Activated CD4-positive, alpha-beta memory T cell treated with anti-CD3 and anti-CD28 coated beads, Interleukin-2, amount 10 ng/mL, durations not matched to agents 7 days and 5 days (primary cell): Measurements from ENCODE around the gene REC114. TPM values are rescaled to one million over a fixed set of nuclear protein-coding genes. Genes with fewer than 3 reads are reported as not detected.
"Not testable (repeated sequence)": the region's sequence is repeated elsewhere in the genome, so short reads cannot be mapped to it uniquely, and the experiment has no call there.

Experiments used
- CTCF ChIA-PET: fragments of 350-600 bp; sonication (Branson Sonifier 250); formaldehyde crosslinking; loops from one replicate; lab custom pipeline; 2021; ENCODE audit warnings: antibody characterized with exemption, inconsistent platforms; lab: Charles Lee
- POLR2A ChIA-PET: fragments of 350-600 bp; sonication (Branson Sonifier 250); formaldehyde crosslinking; loops from one replicate; lab custom pipeline; 2021; ENCODE audit warnings: antibody characterized with exemption; lab: Charles Lee
- DNase-seq: peaks from one replicate; pipeline ENCODE4 v3.0.0-alpha.2; 2020
- H3K27ac Mint-ChIP-seq: one replicate; pipeline ENCODE4 v1.8.0; 2021; ENCODE audit warnings: mild to moderate bottlenecking, mixed read lengths
- H3K27me3 Mint-ChIP-seq: one replicate; pipeline ENCODE4 v1.8.0; 2021; ENCODE audit warnings: mixed read lengths
- H3K36me3 Mint-ChIP-seq: one replicate; pipeline ENCODE4 v1.8.0; 2021; ENCODE audit warnings: low read depth, mixed read lengths
- H3K4me1 Mint-ChIP-seq: one replicate; pipeline ENCODE4 v1.8.0; 2021; ENCODE audit warnings: mixed read lengths
- H3K4me3 Mint-ChIP-seq: one replicate; pipeline ENCODE4 v1.8.0; 2021; ENCODE audit warnings: mild to moderate bottlenecking, mixed read lengths
- H3K9me3 Mint-ChIP-seq: one replicate; pipeline ENCODE4 v1.8.0; 2021; ENCODE audit warnings: mixed read lengths
- total RNA-seq, 2 experiments: library from RNA; stranded (reverse); gene quantifications; one replicate each; pipeline ENCODE4 v1.2.3, GENCODE V29; 2021

Gene REC114
- total RNA-seq, 2 experiments from 2014 or later, result not detected

GRCh38 chr15:73548925-73549324, 106.0 kb downstream of the REC114 start:
- DNase-seq, H3K36me3 Mint-ChIP-seq, H3K27me3 Mint-ChIP-seq, H3K4me3 Mint-ChIP-seq, H3K9me3 Mint-ChIP-seq, H3K27ac Mint-ChIP-seq, POLR2A ChIA-PET, H3K4me1 Mint-ChIP-seq: not testable (repeated sequence)
- CTCF ChIA-PET, result interaction anchor here (2.3 kb wide), 1 partner anchor 87 kb away, joined by 6 read pairs; no protein-coding TSS in a partner anchor

GRCh38 chr15:73550190-73550589, 107.2 kb downstream of the REC114 start:
- POLR2A ChIA-PET, result interaction anchor here (0.6 kb wide), 1 partner anchor 25 kb away, joined by 3 read pairs; no protein-coding TSS in a partner anchor
- CTCF ChIA-PET, result interaction anchor here (1.2 to 2.3 kb wide), 2 partner anchors 10 to 86 kb away, joined by 3 to 6 read pairs; no protein-coding TSS in a partner anchor
- Mint-ChIP-seq H3K27ac (no peak overlapping the region), H3K4me3 (no peak overlapping the region), H3K9me3 (no peaks in the 10 kb centered on the region), H3K36me3 (no peaks in the 10 kb centered on the region), H3K27me3 (no peaks in the 10 kb centered on the region), H3K4me1 (no peaks in the 10 kb centered on the region)
- DNase-seq, result no peak

- DNase-seq, result no peak
- Mint-ChIP-seq H3K9me3 (no peaks in the 10 kb centered on the region), H3K4me3 (no peak overlapping the region), H3K27ac (no peak overlapping the region), H3K4me1 (no peaks in the 10 kb centered on the region), H3K36me3 (peaks cover 5% of the 10 kb centered on the region), H3K27me3 (no peaks in the 10 kb centered on the region)
- ChIA-PET POLR2A (no interaction called here), CTCF (interaction anchor here (1.1 to 3.0 kb wide), 3 partner anchors 81 to 150 kb away, joined by 4 to 11 read pairs (median 8); no protein-coding TSS in a partner anchor)
These were observed 112.1 kb downstream of the REC114 start for GRCh38 chr15:73555080-73555479.

GRCh38 chr15:73558529-73558928, 115.6 kb downstream of the REC114 start:
- CTCF ChIA-PET, result interaction anchor here (0.9 to 3.6 kb wide), 6 partner anchors 75 to 317 kb away, joined by 3 to 72 read pairs (median 12); partner anchors contain the start of gene NPTN
- Mint-ChIP-seq H3K4me3 (no peak overlapping the region), H3K4me1 (peaks cover under 1% of the 10 kb centered on the region), H3K27ac (no peak overlapping the region), H3K36me3 (peaks cover 21% of the 10 kb centered on the region), H3K9me3 (no peaks in the 10 kb centered on the region), H3K27me3 (no peaks in the 10 kb centered on the region)
- no peak for DNase-seq
- POLR2A ChIA-PET, result no interaction called here

GRCh38 chr15:73560501-73561117, 117.6 kb downstream of the REC114 start:
- Mint-ChIP-seq H3K27ac (no peak overlapping the region), H3K4me1 (peaks cover 13% of the 10 kb centered on the region), H3K4me3 (no peak overlapping the region), H3K9me3 (no peaks in the 10 kb centered on the region), H3K36me3 (peaks cover 30% of the 10 kb centered on the region), H3K27me3 (no peaks in the 10 kb centered on the region)
- POLR2A ChIA-PET, result interaction anchor here (0.7 to 2.6 kb wide), 2 partner anchors 57 to 76 kb away, joined by 3 to 8 read pairs; no protein-coding TSS in a partner anchor
- CTCF ChIA-PET, result interaction anchor here (0.6 to 3.6 kb wide), 15 partner anchors 9 to 252 kb away, joined by 3 to 72 read pairs (median 4); partner anchors contain the start of gene NPTN
- DNase-seq, result no peak

- Mint-ChIP-seq H3K27ac (no peak overlapping the region), H3K27me3 (no peaks in the 10 kb centered on the region), H3K4me3 (no peak overlapping the region), H3K9me3 (no peaks in the 10 kb centered on the region), H3K4me1 (peaks cover 34% of the 10 kb centered on the region), H3K36me3 (peaks cover 40% of the 10 kb centered on the region)
- ChIA-PET POLR2A (no interaction called here), CTCF (interaction anchor here (1.8 to 2.1 kb wide), 2 partner anchors 72 to 141 kb away, joined by 5 to 17 read pairs; no protein-coding TSS in a partner anchor)
- DNase-seq, result no peak
These were observed 121.3 kb downstream of the REC114 start for GRCh38 chr15:73564255-73564654.

- no peaks in the 10 kb centered on the region for H3K9me3 Mint-ChIP-seq
- H3K27me3 Mint-ChIP-seq, result no peaks in the 10 kb centered on the region
- CTCF ChIA-PET, result interaction anchor here (0.7 to 1.8 kb wide), 3 partner anchors 65 to 324 kb away, joined by 3 to 12 read pairs (median 6); no protein-coding TSS in a partner anchor
- POLR2A ChIA-PET, result no interaction called here
- H3K36me3 Mint-ChIP-seq, result peaks cover 59% of the 10 kb centered on the region
- no peak for DNase-seq
- no peak overlapping the region for H3K4me3 Mint-ChIP-seq
- peaks cover 60% of the 10 kb centered on the region for H3K4me1 Mint-ChIP-seq
- H3K27ac Mint-ChIP-seq, result no peak overlapping the region
These were observed 124.1 kb downstream of the REC114 start for GRCh38 chr15:73567020-73567419.

GRCh38 chr15:73568564-73569280, 125.8 kb downstream of the REC114 start:
- CTCF ChIA-PET, result interaction anchor here (1.1 to 2.0 kb wide), 4 partner anchors 61 to 131 kb away, joined by 3 to 16 read pairs (median 3); no protein-coding TSS in a partner anchor
- H3K9me3 Mint-ChIP-seq, result no peaks in the 10 kb centered on the region
- no peak for DNase-seq
- no peaks in the 10 kb centered on the region for H3K27me3 Mint-ChIP-seq
- peaks cover 51% of the 10 kb centered on the region for H3K36me3 Mint-ChIP-seq
- no peak overlapping the region for H3K27ac Mint-ChIP-seq
- no peak overlapping the region for H3K4me3 Mint-ChIP-seq
- H3K4me1 Mint-ChIP-seq, result peaks cover 68% of the 10 kb centered on the region
- POLR2A ChIA-PET, result interaction anchor here (0.8 kb wide), 1 partner anchor 18 kb away, joined by 3 read pairs; no protein-coding TSS in a partner anchor

GRCh38 chr15:73569361-73569760, 126.4 kb downstream of the REC114 start:
- peaks cover 52% of the 10 kb centered on the region for H3K36me3 Mint-ChIP-seq
- DNase-seq, result no peak
- no peaks in the 10 kb centered on the region for H3K27me3 Mint-ChIP-seq
- peaks cover 68% of the 10 kb centered on the region for H3K4me1 Mint-ChIP-seq
- POLR2A ChIA-PET, result interaction anchor here (0.8 kb wide), 1 partner anchor 17 kb away, joined by 3 read pairs; no protein-coding TSS in a partner anchor
- no peaks in the 10 kb centered on the region for H3K9me3 Mint-ChIP-seq
- CTCF ChIA-PET, result interaction anchor here (1.0 to 2.0 kb wide), 5 partner anchors 9 to 262 kb away, joined by 3 to 16 read pairs (median 4); no protein-coding TSS in a partner anchor
- H3K27ac Mint-ChIP-seq, result peak overlapping the region; percentile 27
- H3K4me3 Mint-ChIP-seq, result peak overlapping the region; percentile 31

- DNase-seq, result no peak
- H3K27ac Mint-ChIP-seq, result peak overlapping the region; percentile 57
These were observed 127.5 kb downstream of the REC114 start for GRCh38 chr15:73570355-73571032.

GRCh38 chr15:73571346-73571745, 128.4 kb downstream of the REC114 start:
- POLR2A ChIA-PET, result interaction anchor here (0.8 to 1.1 kb wide), 2 partner anchors 12 to 17 kb away, joined by 3 read pairs; no protein-coding TSS in a partner anchor
- Mint-ChIP-seq H3K27ac (peak overlapping the region; percentile 57), H3K27me3 (no peaks in the 10 kb centered on the region), H3K4me3 (no peak overlapping the region), H3K9me3 (no peaks in the 10 kb centered on the region), H3K4me1 (peaks cover 67% of the 10 kb centered on the region), H3K36me3 (peaks cover 50% of the 10 kb centered on the region)
- CTCF ChIA-PET, result interaction anchor here (1.5 to 2.0 kb wide), 3 partner anchors 11 to 129 kb away, joined by 4 to 12 read pairs (median 5); no protein-coding TSS in a partner anchor
- no peak for DNase-seq

More at GRCh38 chr15:73570355-73571032, 127.5 kb downstream of the REC114 start:
- Mint-ChIP-seq H3K4me3 (peak overlapping the region; percentile 56), H3K27me3 (no peaks in the 10 kb centered on the region), H3K9me3 (no peaks in the 10 kb centered on the region), H3K4me1 (peaks cover 66% of the 10 kb centered on the region), H3K36me3 (peaks cover 50% of the 10 kb centered on the region)
- ChIA-PET CTCF (interaction anchor here (1.3 to 2.0 kb wide), 4 partner anchors 10 to 130 kb away, joined by 3 to 16 read pairs (median 4); no protein-coding TSS in a partner anchor), POLR2A (interaction anchor here (1.1 kb wide), 1 partner anchor 18 kb away, joined by 3 read pairs; no protein-coding TSS in a partner anchor)

GRCh38 chr15:73572296-73572695, 129.3 kb downstream of the REC114 start:
- ChIA-PET CTCF (interaction anchor here (1.5 to 2.0 kb wide), 2 partner anchors 11 to 64 kb away, joined by 4 to 12 read pairs; no protein-coding TSS in a partner anchor), POLR2A (no interaction called here)
- H3K4me1 Mint-ChIP-seq, result peaks cover 66% of the 10 kb centered on the region
- H3K27me3 Mint-ChIP-seq, result no peaks in the 10 kb centered on the region
- no peak overlapping the region for H3K4me3 Mint-ChIP-seq
- no peak for DNase-seq
- no peak overlapping the region for H3K27ac Mint-ChIP-seq
- H3K36me3 Mint-ChIP-seq, result peaks cover 54% of the 10 kb centered on the region
- no peaks in the 10 kb centered on the region for H3K9me3 Mint-ChIP-seq
